Effector memory CD4-positive, alpha-beta T cell (primary cell): ENCODE data around the gene MYL12A.

Source experiments
- DNase-seq, 3 donors: peaks; one replicate each; pipeline ENCODE4 v3.0.0-alpha.2; 2020
- H3K27ac ChIP-seq: 2 replicates; pipeline ENCODE4 v1.7.0; 2013; ENCODE audit warnings: mild to moderate bottlenecking, low read length, moderate library complexity; ENCODE audit not compliant: insufficient read depth, poor library complexity, severe bottlenecking
- H3K27me3 ChIP-seq: replicated peaks from 2 replicates; pipeline ENCODE4 v1.7.0; 2013; ENCODE audit warnings: mild to moderate bottlenecking, low read length; ENCODE audit not compliant: insufficient read depth, control insufficient read depth, poor library complexity, severe bottlenecking
- H3K36me3 ChIP-seq: 2 replicates; pipeline ENCODE4 v1.7.0; 2013; ENCODE audit warnings: mild to moderate bottlenecking, low read length, moderate library complexity; ENCODE audit not compliant: control insufficient read depth, insufficient read depth
- H3K4me1 ChIP-seq: 2 replicates; pipeline ENCODE4 v1.7.0; 2013; ENCODE audit warnings: low read length, mild to moderate bottlenecking; ENCODE audit not compliant: control insufficient read depth, insufficient read depth, poor library complexity, severe bottlenecking
- H3K4me3 ChIP-seq: 2 replicates; pipeline ENCODE4 v1.7.0; 2013; ENCODE audit warnings: low read length, low read depth, mild to moderate bottlenecking; ENCODE audit not compliant: insufficient read depth, poor library complexity, severe bottlenecking
- H3K9me3 ChIP-seq: 2 replicates; pipeline ENCODE4 v1.7.0; 2013; ENCODE audit warnings: mild to moderate bottlenecking, low read length, moderate library complexity; ENCODE audit not compliant: control insufficient read depth

Gene MYL12A

GRCh38 chr18:3225588-3225987 is 22.0 kb upstream of the MYL12A start:
- no peaks in the 10 kb centered on the region for H3K36me3 ChIP-seq
- no peaks in the 10 kb centered on the region for H3K4me1 ChIP-seq
- H3K27me3 ChIP-seq = no peaks in the 10 kb centered on the region
- H3K4me3 ChIP-seq = no peak overlapping the region
- no peak overlapping the region for H3K27ac ChIP-seq
- no peak for DNase-seq
- H3K9me3 ChIP-seq = no peaks in the 10 kb centered on the region

GRCh38 chr18:3226048-3226447 is 21.6 kb upstream of the MYL12A start:
- H3K27ac ChIP-seq = no peak overlapping the region
- H3K4me1 ChIP-seq = no peaks in the 10 kb centered on the region
- no peak for DNase-seq
- no peaks in the 10 kb centered on the region for H3K9me3 ChIP-seq
- H3K27me3 ChIP-seq = no peaks in the 10 kb centered on the region
- H3K36me3 ChIP-seq = no peaks in the 10 kb centered on the region
- no peak overlapping the region for H3K4me3 ChIP-seq

DNA sequence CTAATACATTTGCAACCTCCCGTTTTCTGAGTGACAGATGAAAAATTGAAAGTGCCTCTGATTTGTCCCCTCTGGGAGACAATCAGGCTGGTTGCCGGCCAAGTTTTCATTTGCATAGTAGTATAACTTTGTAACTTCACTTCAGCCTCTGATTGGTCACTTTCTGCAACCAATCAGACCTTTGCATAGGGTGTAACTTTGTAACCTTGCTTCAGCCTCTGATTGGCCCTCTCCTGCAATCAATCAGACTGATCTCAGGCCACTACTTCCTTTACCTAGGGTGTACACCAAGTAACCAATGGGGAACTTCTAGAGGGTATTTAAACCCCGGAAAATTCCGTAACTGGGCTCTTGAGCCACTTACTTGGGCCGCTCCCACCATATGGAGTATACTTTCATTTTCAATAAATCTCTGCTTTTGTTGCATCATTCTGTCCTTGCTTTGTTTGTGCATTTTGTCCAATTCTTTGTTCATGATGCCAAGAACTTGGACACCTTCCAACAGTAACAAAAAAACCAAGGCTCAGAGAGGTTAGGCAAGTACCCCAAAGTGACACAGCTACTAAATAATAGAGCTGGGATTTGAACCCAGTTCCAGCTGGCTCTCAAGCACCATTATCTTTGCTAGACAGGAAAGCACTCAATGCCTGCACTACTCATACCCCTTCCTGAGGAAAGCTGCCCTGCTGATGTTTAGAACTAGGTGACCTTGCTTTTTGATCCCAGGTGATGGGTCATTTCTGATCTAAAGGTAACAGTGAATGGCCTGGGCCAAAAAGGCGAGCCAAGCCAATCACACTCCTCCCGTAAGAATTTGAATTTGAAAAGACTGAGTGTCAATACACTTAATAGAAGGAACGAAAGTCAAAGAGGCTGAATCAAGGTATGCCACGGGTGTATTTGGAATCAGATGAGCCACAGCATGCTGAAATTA is 16.9 kb upstream of the MYL12A start:
- H3K36me3 ChIP-seq = no peaks in the 10 kb centered on the region
- no peaks in the 10 kb centered on the region for H3K27me3 ChIP-seq
- no peak overlapping the region for H3K4me3 ChIP-seq
- DNase-seq = no peak
- no peaks in the 10 kb centered on the region for H3K9me3 ChIP-seq
- no peak overlapping the region for H3K27ac ChIP-seq
- no peaks in the 10 kb centered on the region for H3K4me1 ChIP-seq

DNA sequence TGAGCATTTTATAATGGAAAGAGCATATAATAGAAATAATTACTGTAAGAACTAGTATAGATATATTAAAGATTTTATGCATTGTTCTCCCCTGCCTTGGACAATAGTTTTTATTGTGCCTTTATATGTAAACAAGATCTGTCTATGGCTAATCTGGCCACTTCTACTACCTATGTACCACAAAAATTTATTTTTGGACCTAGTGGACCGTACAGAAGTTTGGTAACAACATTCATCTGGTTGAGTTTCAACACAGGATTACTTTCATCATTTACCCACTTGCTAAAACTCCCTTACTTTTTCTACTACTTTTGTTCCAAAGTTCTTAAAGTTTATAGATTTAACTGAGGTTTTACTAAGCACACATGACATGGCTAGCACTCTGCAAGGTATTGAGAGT is 14.6 kb upstream of the MYL12A start:
- DNase-seq = no peak
- H3K36me3 ChIP-seq = no peaks in the 10 kb centered on the region
- no peak overlapping the region for H3K27ac ChIP-seq
- no peaks in the 10 kb centered on the region for H3K4me1 ChIP-seq
- H3K9me3 ChIP-seq = no peaks in the 10 kb centered on the region
- H3K27me3 ChIP-seq = no peaks in the 10 kb centered on the region
- no peak overlapping the region for H3K4me3 ChIP-seq

GRCh38 chr18:3233433-3234168 is 14.0 kb upstream of the MYL12A start:
- no peaks in the 10 kb centered on the region for H3K36me3 ChIP-seq
- DNase-seq = no peak
- H3K4me1 ChIP-seq = no peaks in the 10 kb centered on the region
- no peaks in the 10 kb centered on the region for H3K9me3 ChIP-seq
- H3K4me3 ChIP-seq = no peak overlapping the region
- H3K27ac ChIP-seq = no peak overlapping the region
- no peaks in the 10 kb centered on the region for H3K27me3 ChIP-seq

DNA sequence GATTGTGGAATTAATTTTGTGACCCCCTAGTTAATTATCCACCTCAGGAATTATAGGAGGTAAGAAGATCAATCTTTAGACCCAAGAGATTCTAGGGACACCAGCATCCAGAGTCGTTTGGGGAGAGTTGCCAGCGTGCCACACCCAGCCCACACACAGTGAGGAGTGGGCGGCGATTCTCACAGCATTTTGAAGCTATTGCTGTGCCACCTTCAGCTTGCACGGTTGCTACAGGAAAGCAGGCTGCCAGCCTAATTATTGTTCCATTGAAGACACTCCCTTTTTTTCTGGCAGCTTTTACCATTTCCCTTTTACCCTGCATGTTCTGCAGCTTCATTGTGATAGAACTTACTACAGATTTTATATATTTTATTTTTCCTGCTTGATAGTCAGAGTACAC is 13.1 kb upstream of the MYL12A start:
- Histone ChIP-seq H3K9me3 (no peaks in the 10 kb centered on the region), H3K4me1 (no peaks in the 10 kb centered on the region), H3K27ac (no peak overlapping the region), H3K27me3 (no peaks in the 10 kb centered on the region), H3K36me3 (no peaks in the 10 kb centered on the region), H3K4me3 (no peak overlapping the region)
- no peak for DNase-seq

DNA sequence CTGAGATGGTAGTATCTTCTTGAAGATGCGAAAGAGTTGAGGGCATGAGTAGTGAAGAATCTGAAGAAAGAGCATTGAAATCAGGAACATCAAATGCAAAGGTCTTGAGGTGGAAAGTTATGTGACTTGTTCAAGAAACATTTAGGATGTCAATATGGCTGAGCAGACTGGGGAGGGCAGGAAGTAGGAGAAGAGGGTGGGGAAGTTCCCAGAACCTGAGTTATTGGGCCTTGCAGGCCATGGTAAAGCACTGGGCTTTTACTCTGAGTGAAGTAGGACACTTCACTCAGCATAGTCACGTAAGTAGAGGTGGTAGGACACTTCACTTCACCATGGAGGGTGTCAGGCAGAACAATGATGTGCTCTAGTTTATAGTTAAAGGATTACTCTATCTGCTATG is 11.8 kb upstream of the MYL12A start:
- Histone ChIP-seq H3K9me3 (no peaks in the 10 kb centered on the region), H3K27ac (no peak overlapping the region)

DNA sequence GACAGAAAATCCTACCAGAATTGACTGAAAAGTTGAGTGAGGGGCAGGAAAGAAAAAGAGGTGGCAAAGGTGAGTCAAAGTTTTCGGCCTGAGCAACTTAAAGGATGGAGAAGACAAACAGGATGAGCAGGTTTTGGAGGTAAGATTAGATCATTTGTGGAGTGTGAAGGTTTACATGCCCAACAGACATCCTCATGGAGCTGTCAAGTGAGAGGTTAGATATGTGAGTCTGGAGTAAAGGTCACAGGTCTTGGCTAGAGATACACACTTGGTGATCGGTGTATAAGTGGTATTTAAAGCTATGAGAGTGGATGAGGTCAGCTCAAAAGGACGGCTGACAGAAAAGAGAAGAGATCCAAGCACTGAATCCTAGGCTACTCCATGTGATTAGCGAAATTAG is 11.1 kb upstream of the MYL12A start:
- Histone ChIP-seq H3K4me3 (no peak overlapping the region), H3K4me1 (no peaks in the 10 kb centered on the region), H3K27me3 (no peaks in the 10 kb centered on the region), H3K9me3 (no peaks in the 10 kb centered on the region), H3K36me3 (no peaks in the 10 kb centered on the region), H3K27ac (no peak overlapping the region)
- DNase-seq = no peak

More for the DNA sequence above, 11.8 kb upstream of the MYL12A start:
- no peaks in the 10 kb centered on the region for H3K27me3 ChIP-seq
- DNase-seq = no peak
- H3K4me3 ChIP-seq = no peak overlapping the region
- H3K36me3 ChIP-seq = no peaks in the 10 kb centered on the region
- no peaks in the 10 kb centered on the region for H3K4me1 ChIP-seq

DNA sequence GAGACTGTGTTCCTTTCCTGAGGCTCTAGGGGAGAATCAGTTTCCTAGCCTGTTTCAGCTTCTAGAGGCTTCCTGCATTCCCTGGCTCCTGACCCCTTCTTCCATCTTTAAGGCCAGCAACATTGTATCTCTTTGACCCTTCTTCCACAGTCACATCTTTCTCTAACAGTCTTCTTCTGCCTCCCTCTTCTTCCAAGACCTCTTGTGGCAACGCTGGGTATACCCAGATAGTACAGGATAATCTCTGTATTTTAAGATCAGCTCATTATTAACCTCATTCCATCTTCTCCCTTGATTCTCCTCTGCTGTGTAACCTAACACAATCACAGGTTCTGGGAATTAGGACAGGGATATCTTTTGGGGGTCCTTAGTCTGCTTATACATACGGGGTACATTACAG is 8.9 kb upstream of the MYL12A start:
- Histone ChIP-seq H3K4me3 (no peak overlapping the region), H3K9me3 (no peaks in the 10 kb centered on the region), H3K36me3 (no peaks in the 10 kb centered on the region), H3K4me1 (no peaks in the 10 kb centered on the region), H3K27me3 (no peaks in the 10 kb centered on the region), H3K27ac (no peak overlapping the region)
- no peak for DNase-seq

GRCh38 chr18:3245185-3245564 is 2.4 kb upstream of the MYL12A start:
- H3K9me3 ChIP-seq = no peaks in the 10 kb centered on the region
- H3K4me3 ChIP-seq = no peak overlapping the region
- no peaks in the 10 kb centered on the region for H3K36me3 ChIP-seq
- no peak overlapping the region for H3K27ac ChIP-seq
- peaks cover 8% of the 10 kb centered on the region for H3K4me1 ChIP-seq
- no peaks in the 10 kb centered on the region for H3K27me3 ChIP-seq
- no peak for DNase-seq
